Lower leg skin (tissue), 3 donors: ENCODE measurements around the gene PATE3.

Experiments
- CTCF ChIP-seq, 3 donors: fragments of 450-650 bp; IDR thresholded peaks; one replicate each; pipeline ENCODE4 v1.5.1; 2016; ENCODE audit warnings: antibody characterized with exemption in 3 of 3, mild to moderate bottlenecking in 3 of 3, moderate library complexity in 2 of 3
- POLR2A ChIP-seq, 2 donors: fragments of 450-650 bp; IDR thresholded peaks; one replicate each; pipeline ENCODE4 v1.6.1; 2016 to 2017; ENCODE audit warnings: antibody characterized with exemption in 2 of 2, mild to moderate bottlenecking in 1 of 2, moderate library complexity in 1 of 2

DNA sequence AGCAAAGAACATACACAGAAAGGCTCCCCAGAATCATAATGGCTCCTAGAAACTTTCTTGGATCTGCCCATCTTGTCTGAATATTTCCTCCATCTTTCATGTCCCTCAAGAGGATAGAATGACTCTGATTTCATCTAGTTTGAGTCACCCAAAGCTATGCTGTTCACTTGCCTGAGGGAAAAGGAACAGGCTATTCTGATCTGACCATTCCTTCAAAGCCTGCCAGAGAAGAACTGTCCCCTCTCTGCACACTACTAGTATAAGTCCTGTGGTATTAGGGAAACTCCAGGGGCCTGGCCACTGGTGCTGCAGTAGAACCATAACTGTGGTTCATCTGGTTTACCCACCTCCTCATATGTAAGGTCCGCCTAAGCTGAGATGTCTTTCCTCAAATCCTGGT is 44.2 kb upstream of the PATE3 start:
- TF ChIP-seq CTCF (IDR thresholded peaks at IDR 0.05) (no peak), POLR2A (IDR thresholded peaks at IDR 0.05) (no peak)
